SK-N-SH treated with all-trans-retinoic acid at 6 μM for 48 hours (cell line): ENCODE results near the gene SCYL1.
A peak's percentile ranks its signal among the peaks of the same experiment; 100 is the strongest.

ENCODE experiments used
- ATAC-seq: fragments of 200-7000 bp; cut with Tn5 transposase; 3 replicates; pipeline ENCODE4 v1.9.1; 2020; ENCODE audit warnings: mild to moderate bottlenecking, moderate library complexity
- ARNTL ChIP-seq: fragments of 450-650 bp; formaldehyde crosslinking; IDR thresholded peaks from 2 replicates; pipeline ENCODE4 v1.5.0; 2020; ENCODE audit warnings: low read depth, mild to moderate bottlenecking, moderate library complexity, borderline replicate concordance
- BACH2 ChIP-seq: fragments of 250-450 bp; sonication (Bioruptor Pico); IDR thresholded peaks from 2 replicates; pipeline ENCODE4 v1.9.0; 2021; ENCODE audit warnings: mild to moderate bottlenecking, borderline replicate concordance
- ESRRG ChIP-seq: fragments of 250-450 bp; sonication (Bioruptor Pico); IDR thresholded peaks from 2 replicates; pipeline ENCODE4 v1.6.1; 2021; ENCODE audit warnings: mild to moderate bottlenecking
- ISL1 ChIP-seq: fragments of 250-450 bp; sonication (Bioruptor Pico); IDR thresholded peaks from 2 replicates; pipeline ENCODE4 v2.1.2; 2022; ENCODE audit warnings: mild to moderate bottlenecking, moderate library complexity
- PPARA ChIP-seq: fragments of 250-450 bp; sonication (Bioruptor Pico); IDR thresholded peaks from 2 replicates; pipeline ENCODE4 v1.5.0; 2020; ENCODE audit warnings: mild to moderate bottlenecking, borderline replicate concordance
- RARB ChIP-seq: fragments of 250-450 bp; sonication (Bioruptor Pico); IDR thresholded peaks from 2 replicates; pipeline ENCODE4 v1.8.0; 2021; ENCODE audit warnings: mild to moderate bottlenecking, moderate library complexity
- SNAI2 ChIP-seq: fragments of 250-450 bp; sonication (Bioruptor Pico); IDR thresholded peaks from 2 replicates; pipeline ENCODE4 v1.5.0; 2020; ENCODE audit warnings: mild to moderate bottlenecking, moderate library complexity
- TCF4 ChIP-seq: fragments of 250-450 bp; sonication (Bioruptor Pico); IDR thresholded peaks from 2 replicates; pipeline ENCODE4 v1.8.0; 2021; ENCODE audit warnings: mild to moderate bottlenecking, moderate library complexity, borderline replicate concordance
- TOX ChIP-seq: fragments of 250-450 bp; sonication (Bioruptor Pico); IDR thresholded peaks from 2 replicates; pipeline ENCODE4 v1.8.0; 2021; ENCODE audit warnings: mild to moderate bottlenecking, moderate library complexity, borderline replicate concordance
- ZC3H10 ChIP-seq: fragments of 250-450 bp; sonication (Bioruptor Pico); IDR thresholded peaks from 2 replicates; pipeline ENCODE4 v1.5.1; 2021; ENCODE audit warnings: mild to moderate bottlenecking, moderate library complexity
- ZFP3 ChIP-seq: fragments of 250-450 bp; sonication (Bioruptor Pico); IDR thresholded peaks from 2 replicates; pipeline ENCODE4 v1.5.0; 2020; ENCODE audit warnings: mild to moderate bottlenecking, moderate library complexity
- ZNF70 ChIP-seq: fragments of 450-650 bp; formaldehyde crosslinking; IDR thresholded peaks from 2 replicates; pipeline ENCODE4 v1.5.0; 2020; ENCODE audit warnings: mild to moderate bottlenecking, moderate library complexity
- ZNF8 ChIP-seq: fragments of 450-650 bp; formaldehyde crosslinking; IDR thresholded peaks from 2 replicates; pipeline ENCODE4 v1.5.0; 2020; ENCODE audit warnings: mild to moderate bottlenecking, moderate library complexity
- TF ChIP-seq, protein P1 (sequence below): fragments of 250-450 bp; sonication (Bioruptor Pico); IDR thresholded peaks from 2 replicates; pipeline ENCODE4 v1.5.1; 2021; ENCODE audit warnings: mild to moderate bottlenecking, moderate library complexity
- TF ChIP-seq, protein P2 (sequence below): fragments of 250-450 bp; sonication (Bioruptor Pico); IDR thresholded peaks from 2 replicates; pipeline ENCODE4 v1.8.0; 2021; ENCODE audit warnings: low read depth, mild to moderate bottlenecking, moderate library complexity, borderline replicate concordance
- TF ChIP-seq, protein P3 (sequence below): fragments of 250-450 bp; sonication (Bioruptor Pico); IDR thresholded peaks from 2 replicates; pipeline ENCODE4 v1.8.0; 2020; ENCODE audit warnings: mild to moderate bottlenecking, moderate library complexity, borderline replicate concordance
- TF ChIP-seq, protein P4 (sequence below): fragments of 250-450 bp; sonication (Bioruptor Pico); IDR thresholded peaks from 2 replicates; pipeline ENCODE4 v1.5.1; 2020; ENCODE audit warnings: low read depth, mild to moderate bottlenecking, moderate library complexity

Gene SCYL1

DNA sequence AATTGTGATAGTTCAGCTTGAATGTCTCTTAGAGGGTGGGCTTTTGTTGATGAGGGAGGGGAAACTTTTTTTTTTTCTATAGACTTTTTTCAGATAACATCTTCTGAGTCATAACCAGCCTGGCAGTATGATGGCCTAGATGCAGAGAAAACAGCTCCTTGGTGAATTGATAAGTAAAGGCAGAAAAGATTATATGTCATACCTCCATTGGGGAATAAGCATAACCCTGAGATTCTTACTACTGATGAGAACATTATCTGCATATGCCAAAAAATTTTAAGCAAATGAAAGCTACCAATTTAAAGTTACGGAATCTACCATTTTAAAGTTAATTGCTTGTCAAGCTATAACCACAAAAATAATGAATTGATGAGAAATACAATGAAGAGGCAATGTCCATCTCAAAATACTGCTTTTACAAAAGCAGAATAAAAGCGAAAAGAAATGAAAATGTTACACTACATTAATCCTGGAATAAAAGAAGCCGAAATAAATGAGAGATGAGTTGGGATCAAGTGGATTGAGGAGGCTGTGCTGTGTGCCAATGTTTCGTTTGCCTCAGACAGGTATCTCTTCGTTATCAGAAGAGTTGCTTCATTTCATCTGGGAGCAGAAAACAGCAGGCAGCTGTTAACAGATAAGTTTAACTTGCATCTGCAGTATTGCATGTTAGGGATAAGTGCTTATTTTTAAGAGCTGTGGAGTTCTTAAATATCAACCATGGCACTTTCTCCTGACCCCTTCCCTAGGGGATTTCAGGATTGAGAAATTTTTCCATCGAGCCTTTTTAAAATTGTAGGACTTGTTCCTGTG lies 22.1 kb upstream of the SCYL1 start (continued):
- no peak for TF ChIP-seq ZNF8

DNA sequence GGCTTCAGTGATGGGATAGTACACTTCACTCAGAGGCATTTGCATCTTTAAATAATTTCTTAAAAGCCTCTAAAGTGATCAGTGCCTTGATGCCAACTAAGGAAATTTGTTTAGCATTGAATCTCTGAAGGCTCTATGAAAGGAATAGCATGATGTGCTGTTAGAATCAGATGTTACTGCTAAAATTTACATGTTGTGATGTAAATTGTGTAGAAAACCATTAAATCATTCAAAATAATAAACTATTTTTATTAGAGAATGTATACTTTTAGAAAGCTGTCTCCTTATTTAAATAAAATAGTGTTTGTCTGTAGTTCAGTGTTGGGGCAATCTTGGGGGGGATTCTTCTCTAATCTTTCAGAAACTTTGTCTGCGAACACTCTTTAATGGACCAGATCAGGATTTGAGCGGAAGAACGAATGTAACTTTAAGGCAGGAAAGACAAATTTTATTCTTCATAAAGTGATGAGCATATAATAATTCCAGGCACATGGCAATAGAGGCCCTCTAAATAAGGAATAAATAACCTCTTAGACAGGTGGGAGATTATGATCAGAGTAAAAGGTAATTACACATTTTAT lies 21.4 kb upstream of the SCYL1 start:
- peak; percentile 69 for TF ChIP-seq RARB
- TF ChIP-seq, protein P1, sequence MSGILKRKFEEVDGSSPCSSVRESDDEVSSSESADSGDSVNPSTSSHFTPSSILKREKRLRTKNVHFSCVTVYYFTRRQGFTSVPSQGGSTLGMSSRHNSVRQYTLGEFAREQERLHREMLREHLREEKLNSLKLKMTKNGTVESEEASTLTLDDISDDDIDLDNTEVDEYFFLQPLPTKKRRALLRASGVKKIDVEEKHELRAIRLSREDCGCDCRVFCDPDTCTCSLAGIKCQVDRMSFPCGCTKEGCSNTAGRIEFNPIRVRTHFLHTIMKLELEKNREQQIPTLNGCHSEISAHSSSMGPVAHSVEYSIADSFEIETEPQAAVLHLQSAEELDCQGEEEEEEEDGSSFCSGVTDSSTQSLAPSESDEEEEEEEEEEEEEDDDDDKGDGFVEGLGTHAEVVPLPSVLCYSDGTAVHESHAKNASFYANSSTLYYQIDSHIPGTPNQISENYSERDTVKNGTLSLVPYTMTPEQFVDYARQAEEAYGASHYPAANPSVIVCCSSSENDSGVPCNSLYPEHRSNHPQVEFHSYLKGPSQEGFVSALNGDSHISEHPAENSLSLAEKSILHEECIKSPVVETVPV (CRISPR knock-in tag), result 0 out of 2 replicates have a peak, but pooled peaks have one; percentile 17
- TF ChIP-seq, protein P2, sequence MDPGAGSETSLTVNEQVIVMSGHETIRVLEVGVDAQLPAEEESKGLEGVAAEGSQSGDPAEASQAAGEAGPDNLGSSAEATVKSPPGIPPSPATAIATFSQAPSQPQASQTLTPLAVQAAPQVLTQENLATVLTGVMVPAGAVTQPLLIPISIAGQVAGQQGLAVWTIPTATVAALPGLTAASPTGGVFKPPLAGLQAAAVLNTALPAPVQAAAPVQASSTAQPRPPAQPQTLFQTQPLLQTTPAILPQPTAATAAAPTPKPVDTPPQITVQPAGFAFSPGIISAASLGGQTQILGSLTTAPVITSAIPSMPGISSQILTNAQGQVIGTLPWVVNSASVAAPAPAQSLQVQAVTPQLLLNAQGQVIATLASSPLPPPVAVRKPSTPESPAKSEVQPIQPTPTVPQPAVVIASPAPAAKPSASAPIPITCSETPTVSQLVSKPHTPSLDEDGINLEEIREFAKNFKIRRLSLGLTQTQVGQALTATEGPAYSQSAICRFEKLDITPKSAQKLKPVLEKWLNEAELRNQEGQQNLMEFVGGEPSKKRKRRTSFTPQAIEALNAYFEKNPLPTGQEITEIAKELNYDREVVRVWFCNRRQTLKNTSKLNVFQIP (CRISPR knock-in tag), result no peak
- TF ChIP-seq ZNF8, result peak; percentile 30
- peak; percentile 73; the same call in 1 of the 2 replicates for TF ChIP-seq ZC3H10 (CRISPR knock-in tag)
- peak; percentile 10; the same call in 1 of the 2 replicates for TF ChIP-seq TCF4 (CRISPR knock-in tag)
- no peak for TF ChIP-seq PPARA (CRISPR knock-in tag)
- TF ChIP-seq, protein P3, sequence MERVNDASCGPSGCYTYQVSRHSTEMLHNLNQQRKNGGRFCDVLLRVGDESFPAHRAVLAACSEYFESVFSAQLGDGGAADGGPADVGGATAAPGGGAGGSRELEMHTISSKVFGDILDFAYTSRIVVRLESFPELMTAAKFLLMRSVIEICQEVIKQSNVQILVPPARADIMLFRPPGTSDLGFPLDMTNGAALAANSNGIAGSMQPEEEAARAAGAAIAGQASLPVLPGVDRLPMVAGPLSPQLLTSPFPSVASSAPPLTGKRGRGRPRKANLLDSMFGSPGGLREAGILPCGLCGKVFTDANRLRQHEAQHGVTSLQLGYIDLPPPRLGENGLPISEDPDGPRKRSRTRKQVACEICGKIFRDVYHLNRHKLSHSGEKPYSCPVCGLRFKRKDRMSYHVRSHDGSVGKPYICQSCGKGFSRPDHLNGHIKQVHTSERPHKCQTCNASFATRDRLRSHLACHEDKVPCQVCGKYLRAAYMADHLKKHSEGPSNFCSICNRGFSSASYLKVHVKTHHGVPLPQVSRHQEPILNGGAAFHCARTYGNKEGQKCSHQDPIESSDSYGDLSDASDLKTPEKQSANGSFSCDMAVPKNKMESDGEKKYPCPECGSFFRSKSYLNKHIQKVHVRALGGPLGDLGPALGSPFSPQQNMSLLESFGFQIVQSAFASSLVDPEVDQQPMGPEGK, result peak; percentile 93; the same call in 1 of the 2 replicates
- 0 out of 2 replicates have a peak, but pooled peaks have one; percentile 6 for TF ChIP-seq ARNTL (CRISPR knock-in tag)
- no peak for ATAC-seq

DNA sequence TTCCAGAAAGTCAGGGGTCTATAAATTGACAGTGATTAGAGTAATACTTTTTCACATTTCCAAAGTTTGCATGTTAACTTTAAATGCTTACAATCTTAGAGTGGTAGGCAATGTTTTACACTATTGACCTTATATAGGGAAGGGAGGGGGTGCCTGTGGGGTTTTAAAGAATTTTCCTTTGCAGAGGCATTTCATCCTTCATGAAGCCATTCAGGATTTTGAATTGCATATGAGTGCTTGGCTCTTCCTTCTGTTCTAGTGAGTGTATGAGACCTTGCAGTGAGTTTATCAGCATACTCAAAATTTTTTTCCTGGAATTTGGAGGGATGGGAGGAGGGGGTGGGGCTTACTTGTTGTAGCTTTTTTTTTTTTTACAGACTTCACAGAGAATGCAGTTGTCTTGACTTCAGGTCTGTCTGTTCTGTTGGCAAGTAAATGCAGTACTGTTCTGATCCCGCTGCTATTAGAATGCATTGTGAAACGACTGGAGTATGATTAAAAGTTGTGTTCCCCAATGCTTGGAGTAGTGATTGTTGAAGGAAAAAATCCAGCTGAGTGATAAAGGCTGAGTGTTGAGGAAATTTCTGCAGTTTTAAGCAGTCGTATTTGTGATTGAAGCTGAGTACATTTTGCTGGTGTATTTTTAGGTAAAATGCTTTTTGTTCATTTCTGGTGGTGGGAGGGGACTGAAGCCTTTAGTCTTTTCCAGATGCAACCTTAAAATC lies 20.8 kb upstream of the SCYL1 start:
- TF ChIP-seq ESRRG (CRISPR knock-in tag) (peak; percentile 92; the same call in 1 of the 2 replicates), ISL1 (no peak), ZNF70 (peak; percentile 26; the same call in 1 of the 2 replicates), RARB (peak; percentile 92), TCF4 (CRISPR knock-in tag) (no peak), SNAI2 (CRISPR knock-in tag) (peak; percentile 23; the same call in 1 of the 2 replicates), TOX (peak; percentile 87), BACH2 (CRISPR knock-in tag) (no peak), ZFP3 (peak; percentile 20; the same call in 1 of the 2 replicates), ZC3H10 (CRISPR knock-in tag) (peak; percentile 94), ARNTL (CRISPR knock-in tag) (peak; percentile 36; the same call in 1 of the 2 replicates)
- TF ChIP-seq, protein P4, sequence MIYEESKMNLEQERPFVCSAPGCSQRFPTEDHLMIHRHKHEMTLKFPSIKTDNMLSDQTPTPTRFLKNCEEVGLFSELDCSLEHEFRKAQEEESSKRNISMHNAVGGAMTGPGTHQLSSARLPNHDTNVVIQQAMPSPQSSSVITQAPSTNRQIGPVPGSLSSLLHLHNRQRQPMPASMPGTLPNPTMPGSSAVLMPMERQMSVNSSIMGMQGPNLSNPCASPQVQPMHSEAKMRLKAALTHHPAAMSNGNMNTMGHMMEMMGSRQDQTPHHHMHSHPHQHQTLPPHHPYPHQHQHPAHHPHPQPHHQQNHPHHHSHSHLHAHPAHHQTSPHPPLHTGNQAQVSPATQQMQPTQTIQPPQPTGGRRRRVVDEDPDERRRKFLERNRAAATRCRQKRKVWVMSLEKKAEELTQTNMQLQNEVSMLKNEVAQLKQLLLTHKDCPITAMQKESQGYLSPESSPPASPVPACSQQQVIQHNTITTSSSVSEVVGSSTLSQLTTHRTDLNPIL (CRISPR knock-in tag), result peak; percentile 81
- TF ChIP-seq, protein P1 (CRISPR knock-in tag), result peak; percentile 82; the same call in 1 of the 2 replicates
- TF ChIP-seq, protein P3, result peak; percentile 10
- no peak for ATAC-seq
